HCEC 1CT (cell line): Measurements from ENCODE around the gene CHODL.

Experiments used
- DNase-seq: peaks from one replicate; pipeline ENCODE4 v3.0.0-alpha.2; 2017

The CHODL gene

GRCh38 chr21:18294100-18294499 lies 49.5 kb downstream of the CHODL start:
- no peak for DNase-seq

- no peak for DNase-seq
These were observed 53.6 kb downstream of the CHODL start for GRCh38 chr21:18298228-18298627.
